Thyroid gland (tissue), 4 donors: ENCODE data around the gene PTPRT. TPM values are rescaled to one million over a fixed set of nuclear protein-coding genes. Genes with fewer than 3 reads are reported as not detected.

Experiments used
- DNase-seq, 2 donors: peaks; one replicate each; pipeline ENCODE4 v3.0.0-alpha.2; 2019
- H3K27ac ChIP-seq, 3 donors: fragments of 200-600 bp; sonication (generic); 1 replicate in 2 of 3; 2 replicates in 1 of 3; pipeline ENCODE4 v1.5.1; 2016 to 2019; ENCODE audit warnings: mild to moderate bottlenecking in 1 of 3, moderate library complexity in 1 of 3
- H3K27me3 ChIP-seq: fragments of 200-600 bp; sonication (generic); one replicate; pipeline ENCODE4 v1.5.1; 2019
- H3K36me3 ChIP-seq, 2 donors: fragments of 200-600 bp; sonication (generic); one replicate each; pipeline ENCODE4 v1.5.1; 2016 to 2019
- H3K4me1 ChIP-seq, 2 donors: fragments of 200-600 bp; sonication (generic); one replicate each; pipeline ENCODE4 v1.5.1; 2017 to 2019
- H3K4me3 ChIP-seq, 3 donors: fragments of 200-600 bp; sonication (generic); replicated peaks in 1 of 3; 1 replicate in 2 of 3; 2 replicates in 1 of 3; pipeline ENCODE4 v1.5.1; 2016; ENCODE audit warnings: mild to moderate bottlenecking in 1 of 3
- H3K9me3 ChIP-seq: fragments of 200-600 bp; sonication (generic); one replicate; pipeline ENCODE4 v1.5.1; 2017
- POLR2A ChIP-seq, 2 donors: fragments of 450-650 bp; IDR thresholded peaks; one replicate each; pipeline ENCODE4 v1.6.1; 2017; ENCODE audit warnings: antibody characterized with exemption in 2 of 2, mild to moderate bottlenecking in 2 of 2, moderate library complexity in 1 of 2
- WGBS, 2 donors: methylation state at CpG; one replicate each; pipeline ENCODE4 v1.1.5; 2017; 5-methylcytosine and 5-hydroxymethylcytosine counted together
- intact Hi-C: fragments of 100-400 bp; cut with DNase I; formaldehyde crosslinking; loops from one replicate; pipeline ENCODE4 v1.15.1; 2023
- total RNA-seq, 4 donors: library from RNA; depleted of rRNA; stranded (reverse); fragments of >200 nt; gene quantifications; one replicate each; pipeline ENCODE4 v1.2.3, GENCODE V29; 2016
- TF ChIP-seq, protein P1 (sequence below), 6 experiments: fragments of 200-600 bp in 3 of 6; fragments of 450-650 bp in 3 of 6; sonication (generic) in 3 of 6; IDR thresholded peaks; one replicate each; pipeline ENCODE4 v1.5.1; 2016 to 2019; ENCODE audit warnings: antibody characterized with exemption in 6 of 6, mild to moderate bottlenecking in 2 of 6, inconsistent platforms in 1 of 6, moderate library complexity in 1 of 6

PTPRT gene
- total RNA-seq, 4 donors from 2014 or later = 0.11 to 0.15 TPM; not detected in 2

DNA sequence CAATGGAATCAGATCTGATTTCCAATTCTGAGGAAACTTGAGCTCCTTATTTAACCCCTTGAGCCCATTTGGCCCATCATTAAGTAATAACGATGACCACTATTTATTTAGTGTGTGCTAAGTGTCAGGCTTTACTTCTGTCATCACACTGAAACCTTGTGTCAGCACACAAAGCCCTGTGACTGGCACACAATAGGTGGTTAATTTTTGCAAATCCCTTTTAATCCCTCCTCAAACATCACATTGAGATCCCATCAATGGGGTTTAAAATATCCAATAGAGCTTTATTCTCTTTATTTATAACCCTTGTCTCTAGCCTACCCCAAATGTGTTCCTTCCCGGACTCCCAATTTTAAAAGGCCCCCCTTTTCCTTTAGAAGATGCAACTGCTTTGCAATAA is 914.7 kb downstream of the PTPRT start:
- H3K27ac ChIP-seq = no peak overlapping the region
- H3K9me3 ChIP-seq = no peaks in the 10 kb centered on the region
- no peak for DNase-seq
- 25 to 27% methylated on average over 2 of the region's 2 CpGs for WGBS, 2 donors
- TF ChIP-seq, protein P1, sequence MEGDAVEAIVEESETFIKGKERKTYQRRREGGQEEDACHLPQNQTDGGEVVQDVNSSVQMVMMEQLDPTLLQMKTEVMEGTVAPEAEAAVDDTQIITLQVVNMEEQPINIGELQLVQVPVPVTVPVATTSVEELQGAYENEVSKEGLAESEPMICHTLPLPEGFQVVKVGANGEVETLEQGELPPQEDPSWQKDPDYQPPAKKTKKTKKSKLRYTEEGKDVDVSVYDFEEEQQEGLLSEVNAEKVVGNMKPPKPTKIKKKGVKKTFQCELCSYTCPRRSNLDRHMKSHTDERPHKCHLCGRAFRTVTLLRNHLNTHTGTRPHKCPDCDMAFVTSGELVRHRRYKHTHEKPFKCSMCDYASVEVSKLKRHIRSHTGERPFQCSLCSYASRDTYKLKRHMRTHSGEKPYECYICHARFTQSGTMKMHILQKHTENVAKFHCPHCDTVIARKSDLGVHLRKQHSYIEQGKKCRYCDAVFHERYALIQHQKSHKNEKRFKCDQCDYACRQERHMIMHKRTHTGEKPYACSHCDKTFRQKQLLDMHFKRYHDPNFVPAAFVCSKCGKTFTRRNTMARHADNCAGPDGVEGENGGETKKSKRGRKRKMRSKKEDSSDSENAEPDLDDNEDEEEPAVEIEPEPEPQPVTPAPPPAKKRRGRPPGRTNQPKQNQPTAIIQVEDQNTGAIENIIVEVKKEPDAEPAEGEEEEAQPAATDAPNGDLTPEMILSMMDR (IDR thresholded peaks at IDR 0.05) = no peak
- TF ChIP-seq POLR2A (IDR thresholded peaks at IDR 0.05) = no peak
- no peaks in the 10 kb centered on the region for H3K4me1 ChIP-seq
- no peaks in the 10 kb centered on the region for H3K27me3 ChIP-seq
- no peaks in the 10 kb centered on the region for H3K36me3 ChIP-seq
- H3K4me3 ChIP-seq = no peak overlapping the region
- intact Hi-C loops = no loop called here

DNA sequence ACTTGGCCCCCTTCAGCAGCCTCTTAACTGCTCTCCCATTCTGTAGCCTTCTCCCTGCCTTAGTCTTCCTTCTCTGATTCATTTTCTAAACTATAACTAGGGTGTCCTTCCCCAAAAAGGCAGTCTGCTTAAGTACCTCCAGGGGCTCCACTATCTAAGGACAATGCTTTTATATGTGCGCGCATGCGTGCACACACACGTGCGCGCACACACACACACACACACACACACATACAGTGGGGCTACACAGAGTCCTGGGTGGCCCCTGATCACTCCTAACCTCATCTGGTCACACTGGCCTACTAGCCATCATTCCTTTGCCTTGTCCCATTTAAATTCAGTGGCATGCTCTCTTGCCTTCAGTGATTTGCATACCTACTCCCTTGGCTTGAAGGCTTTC is 917.2 kb downstream of the PTPRT start:
- Histone ChIP-seq H3K4me1 (no peaks in the 10 kb centered on the region), H3K4me3 (no peak overlapping the region), H3K27me3 (no peaks in the 10 kb centered on the region), H3K36me3 (no peaks in the 10 kb centered on the region), H3K27ac (no peak overlapping the region), H3K9me3 (no peaks in the 10 kb centered on the region)
- TF ChIP-seq POLR2A (IDR thresholded peaks at IDR 0.05) = no peak
- TF ChIP-seq, protein P1 (IDR thresholded peaks at IDR 0.05) = no peak
- 91 to 98% methylated on average over 6 of the region's 6 CpGs for WGBS, 2 donors
- DNase-seq = no peak
- intact Hi-C loops = no loop called here

DNA sequence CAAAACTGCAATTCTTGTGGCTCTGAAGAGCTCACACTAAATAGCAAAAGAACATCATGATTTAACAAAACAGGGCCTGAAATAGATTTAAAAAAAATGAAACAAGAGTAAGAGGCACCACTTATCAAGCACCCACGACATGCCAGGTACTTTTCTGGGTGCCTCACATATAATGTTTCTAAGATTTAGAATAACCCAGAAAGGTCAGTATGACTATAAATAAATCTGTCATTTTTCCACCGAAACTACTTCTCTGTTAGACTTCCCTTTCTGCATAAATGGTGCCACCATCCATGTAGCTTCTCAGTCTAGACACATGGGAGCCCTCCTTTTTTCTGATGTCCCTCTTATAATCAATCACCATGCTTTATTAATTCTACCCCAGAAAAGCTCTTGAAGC is 919.2 kb downstream of the PTPRT start:
- intact Hi-C loops = no loop called here
- Histone ChIP-seq H3K4me3 (no peak overlapping the region), H3K36me3 (no peaks in the 10 kb centered on the region), H3K9me3 (no peaks in the 10 kb centered on the region), H3K27ac (no peak overlapping the region), H3K4me1 (no peaks in the 10 kb centered on the region), H3K27me3 (no peaks in the 10 kb centered on the region)
- no peak for DNase-seq
- TF ChIP-seq, protein P1 (IDR thresholded peaks at IDR 0.05) = no peak
- TF ChIP-seq POLR2A (IDR thresholded peaks at IDR 0.05) = no peak
- 69 to 77% methylated on average over 2 of the region's 2 CpGs for WGBS, 2 donors

DNA sequence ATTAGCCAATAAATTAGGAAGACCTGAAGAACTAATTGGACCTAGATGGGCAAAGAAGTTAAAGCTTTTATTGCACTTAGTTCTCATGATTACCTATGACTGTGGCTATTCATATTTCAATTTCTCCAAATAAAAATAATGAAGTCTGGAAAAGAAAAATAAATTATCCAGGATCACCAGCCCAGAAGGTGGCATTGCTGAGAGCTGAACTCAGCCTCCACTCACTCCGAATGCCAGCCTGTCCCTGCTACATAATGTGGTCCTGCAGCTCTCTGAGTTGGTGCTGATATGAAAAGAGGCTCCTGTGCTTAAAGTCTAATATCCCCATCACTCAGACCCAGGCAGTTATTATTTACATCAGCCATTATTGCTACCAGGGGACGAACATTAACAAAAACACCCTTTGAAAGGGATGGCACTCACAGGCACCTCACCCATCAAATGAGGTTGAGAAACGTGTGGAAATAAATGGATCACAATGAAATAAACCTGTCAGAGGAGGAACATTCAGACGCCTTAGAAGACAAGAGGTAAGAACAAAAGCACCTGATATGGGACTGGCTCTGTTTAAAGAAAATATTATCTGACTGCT is 921.8 kb downstream of the PTPRT start:
- TF ChIP-seq, protein P1 (IDR thresholded peaks at IDR 0.05) = no peak
- TF ChIP-seq POLR2A (IDR thresholded peaks at IDR 0.05) = no peak
- intact Hi-C loops = no loop called here
- no peak overlapping the region for H3K4me3 ChIP-seq
- no peaks in the 10 kb centered on the region for H3K27me3 ChIP-seq
- no peaks in the 10 kb centered on the region for H3K36me3 ChIP-seq
- no peak overlapping the region for H3K27ac ChIP-seq
- DNase-seq = no peak
- H3K9me3 ChIP-seq = no peaks in the 10 kb centered on the region
- H3K4me1 ChIP-seq = no peaks in the 10 kb centered on the region
- 70 to 72% methylated on average over 4 of the region's 4 CpGs for WGBS, 2 donors

DNA sequence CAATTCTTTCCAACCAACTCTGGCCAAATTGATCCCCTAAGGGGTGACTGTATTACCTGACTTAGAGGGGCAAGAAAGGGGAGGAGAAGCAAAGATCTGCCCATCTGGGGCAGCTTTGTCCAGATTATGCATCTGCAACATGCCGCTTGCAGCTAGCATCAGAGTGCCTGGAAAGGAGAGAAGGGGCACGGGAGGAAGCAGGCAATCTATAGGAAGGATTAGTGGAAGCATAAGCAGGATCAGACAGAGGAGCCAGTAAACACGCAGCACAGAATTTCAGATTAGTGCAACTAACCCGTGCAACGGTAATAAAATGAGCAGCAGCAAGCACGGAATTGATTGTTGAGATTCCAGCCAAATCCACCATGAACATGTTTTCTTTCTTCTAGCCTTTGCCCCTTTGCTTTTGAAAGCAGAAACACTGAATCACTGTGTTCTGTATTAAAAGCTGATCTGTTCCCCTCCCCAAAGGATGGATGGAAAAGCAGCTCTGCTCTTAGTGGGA is 927.9 kb downstream of the PTPRT start:
- no peaks in the 10 kb centered on the region for H3K9me3 ChIP-seq
- H3K4me1 ChIP-seq = no peaks in the 10 kb centered on the region
- no peak for DNase-seq
- no peak overlapping the region for H3K4me3 ChIP-seq
- intact Hi-C loops = no loop called here
- WGBS, 2 donors = 66 to 87% methylated on average over 6 of the region's 6 CpGs
- no peak overlapping the region for H3K27ac ChIP-seq
- H3K27me3 ChIP-seq = no peaks in the 10 kb centered on the region
- no peaks in the 10 kb centered on the region for H3K36me3 ChIP-seq
- TF ChIP-seq POLR2A (IDR thresholded peaks at IDR 0.05) = no peak
